Activated CD4-positive, alpha-beta T cell treated with anti-CD3 and anti-CD28 coated beads, Interleukin-2, amount 10 ng/mL, durations not matched to agents 7 days and 5 days (primary cell): Measurements from ENCODE around the gene ALG1. TPM values are rescaled to one million over a fixed set of nuclear protein-coding genes. Genes with fewer than 3 reads are reported as not detected.
A peak's percentile ranks its signal among the peaks of the same experiment; 100 is the strongest.

Source experiments
- CTCF ChIA-PET: fragments of 350-600 bp; sonication (Branson Sonifier 250); formaldehyde crosslinking; loops from one replicate; lab custom pipeline; 2021; ENCODE audit warnings: antibody characterized with exemption; lab: Charles Lee
- POLR2A ChIA-PET: fragments of 350-600 bp; sonication (Branson Sonifier 250); formaldehyde crosslinking; loops from one replicate; lab custom pipeline; 2021; ENCODE audit warnings: antibody characterized with exemption; lab: Charles Lee
- DNase-seq: peaks from one replicate; pipeline ENCODE4 v3.0.0-alpha.2; 2020
- H3K27ac Mint-ChIP-seq: one replicate; pipeline ENCODE4 v1.8.0; 2021; ENCODE audit warnings: mild to moderate bottlenecking, moderate library complexity, mixed read lengths
- H3K27me3 Mint-ChIP-seq: one replicate; pipeline ENCODE4 v1.8.0; 2021; ENCODE audit warnings: mixed read lengths
- H3K36me3 Mint-ChIP-seq: one replicate; pipeline ENCODE4 v1.8.0; 2021; ENCODE audit warnings: low read depth, mixed read lengths
- H3K4me1 Mint-ChIP-seq: one replicate; pipeline ENCODE4 v1.8.0; 2021; ENCODE audit warnings: mixed read lengths
- H3K4me3 Mint-ChIP-seq: one replicate; pipeline ENCODE4 v1.8.0; 2021; ENCODE audit warnings: mild to moderate bottlenecking, moderate library complexity, mixed read lengths
- H3K9me3 Mint-ChIP-seq: one replicate; pipeline ENCODE4 v1.8.0; 2021; ENCODE audit warnings: mixed read lengths
- total RNA-seq, 2 experiments: library from RNA; stranded (reverse); gene quantifications; one replicate each; pipeline ENCODE4 v1.2.3, GENCODE V29; 2021

ALG1 gene
- total RNA-seq, 2 experiments from 2014 or later = 24.5 to 26.0 TPM

DNA sequence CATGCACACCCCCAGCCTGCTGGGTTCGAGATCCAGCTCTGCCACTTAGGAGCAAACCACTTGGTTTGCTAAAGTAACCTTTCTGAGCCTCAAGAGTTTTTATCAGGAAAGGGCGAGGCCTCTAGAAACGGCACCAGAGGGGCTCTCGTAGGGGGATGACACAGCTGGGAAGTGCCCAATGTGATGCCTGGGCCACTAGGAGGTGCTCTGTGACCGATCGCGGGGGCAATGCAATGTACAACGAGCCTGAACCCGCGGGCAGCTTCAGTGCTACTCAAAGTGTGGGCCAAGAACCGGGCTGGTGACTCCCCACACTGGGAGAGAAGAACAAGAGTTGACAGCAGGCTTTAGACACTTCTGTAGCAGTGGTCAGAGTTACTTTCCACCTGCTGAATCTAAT is 15.3 kb upstream of the ALG1 start:
- Mint-ChIP-seq H3K9me3 (no peaks in the 10 kb centered on the region), H3K4me3 (no peak overlapping the region), H3K27me3 (no peaks in the 10 kb centered on the region), H3K4me1 (no peaks in the 10 kb centered on the region), H3K36me3 (no peaks in the 10 kb centered on the region), H3K27ac (no peak overlapping the region)
- CTCF ChIA-PET = no interaction called here
- DNase-seq = peak; percentile 56
- POLR2A ChIA-PET = no interaction called here

DNA sequence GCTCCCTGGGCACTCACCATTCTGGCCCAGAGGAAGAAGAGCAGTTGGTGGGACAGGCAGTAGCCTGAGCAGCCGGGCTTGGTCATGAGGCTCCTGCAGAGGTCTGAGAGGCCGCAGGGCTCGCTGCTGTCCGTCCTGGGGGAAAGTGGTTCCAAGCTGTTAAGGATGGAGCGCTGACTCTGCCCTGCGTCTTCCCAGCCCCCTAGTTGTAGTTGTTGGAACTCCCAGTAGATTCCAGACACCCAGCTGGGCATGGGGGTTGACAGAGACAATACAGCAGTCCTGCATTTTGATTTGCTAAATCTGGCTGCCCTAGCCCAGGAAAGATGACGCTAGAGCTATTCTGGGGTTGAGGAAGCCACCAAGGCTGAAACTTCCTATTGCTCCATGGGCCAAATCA is 13.2 kb upstream of the ALG1 start:
- Mint-ChIP-seq H3K36me3 (no peaks in the 10 kb centered on the region), H3K4me1 (peaks cover 1% of the 10 kb centered on the region), H3K27me3 (no peaks in the 10 kb centered on the region), H3K9me3 (no peaks in the 10 kb centered on the region), H3K4me3 (no peak overlapping the region), H3K27ac (no peak overlapping the region)
- CTCF ChIA-PET = no interaction called here
- POLR2A ChIA-PET = no interaction called here
- DNase-seq = no peak

DNA sequence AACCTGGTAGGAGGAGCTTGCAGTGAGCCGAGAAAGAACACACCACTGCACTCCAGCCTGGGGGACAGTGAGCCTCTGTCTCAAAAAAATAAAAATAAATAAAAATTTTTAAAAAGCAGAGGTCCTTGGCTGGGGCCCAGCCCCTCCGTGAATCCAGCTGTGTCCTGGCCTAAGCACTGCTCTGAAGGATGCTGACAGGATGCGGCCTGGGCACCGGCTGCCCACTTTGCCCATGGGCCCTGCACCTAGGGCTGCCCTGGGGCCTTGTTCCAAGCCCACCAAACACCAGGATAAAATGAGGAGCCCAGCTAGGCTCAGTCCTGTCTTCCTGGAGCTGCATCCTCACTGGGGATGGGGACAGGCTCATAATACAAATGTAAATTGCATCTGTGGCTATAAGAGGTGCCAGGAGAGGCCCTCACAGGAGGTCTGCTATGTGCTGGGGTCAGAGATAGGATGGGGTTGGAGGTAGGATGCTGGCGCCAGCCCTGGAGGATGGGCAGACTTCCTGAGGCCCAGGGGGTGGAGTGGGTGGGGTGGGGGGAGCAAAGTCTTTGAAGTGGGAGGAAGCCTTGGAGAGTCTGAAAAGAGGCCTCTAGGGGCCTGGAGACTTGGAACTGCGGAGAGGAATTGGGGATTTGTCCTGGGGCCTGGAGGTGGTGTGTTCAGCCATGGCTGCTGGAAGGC is 12.1 kb upstream of the ALG1 start:
- no peak for DNase-seq
- ChIA-PET CTCF (no interaction called here), POLR2A (no interaction called here)
- Mint-ChIP-seq H3K27me3 (no peaks in the 10 kb centered on the region), H3K4me3 (no peak overlapping the region), H3K36me3 (no peaks in the 10 kb centered on the region), H3K27ac (no peak overlapping the region), H3K4me1 (peaks cover 1% of the 10 kb centered on the region), H3K9me3 (no peaks in the 10 kb centered on the region)

DNA sequence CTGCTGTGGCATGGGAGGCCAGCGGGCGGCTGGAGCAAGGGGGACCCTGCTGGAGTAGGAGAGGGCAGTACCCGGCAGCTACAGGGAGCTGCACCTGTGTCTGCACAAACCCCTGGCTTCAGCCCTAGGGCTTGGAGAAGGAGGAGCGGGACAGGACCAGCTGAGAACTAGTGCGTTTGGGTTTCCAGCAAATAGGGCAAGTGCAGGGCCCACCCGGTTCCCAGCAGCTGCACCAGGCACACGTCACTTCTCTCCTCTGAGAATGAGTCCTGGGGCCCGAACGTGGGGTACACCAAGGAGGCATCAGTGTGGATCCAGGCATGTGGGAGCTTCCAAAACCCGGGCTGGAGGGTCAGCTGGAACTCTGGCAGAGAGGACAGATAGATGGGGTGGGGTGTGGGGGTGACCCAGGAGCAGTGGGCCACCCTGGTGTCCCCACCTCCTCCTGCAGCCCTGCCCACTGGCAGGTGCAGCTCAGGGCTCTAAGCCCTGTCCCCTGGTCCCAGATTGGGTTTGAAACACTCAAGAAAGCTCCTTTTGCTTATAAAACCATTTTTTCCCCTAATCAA is 11.5 kb upstream of the ALG1 start:
- H3K27me3 Mint-ChIP-seq = no peaks in the 10 kb centered on the region
- H3K27ac Mint-ChIP-seq = no peak overlapping the region
- H3K4me3 Mint-ChIP-seq = no peak overlapping the region
- POLR2A ChIA-PET = no interaction called here
- no peaks in the 10 kb centered on the region for H3K36me3 Mint-ChIP-seq
- peaks cover 1% of the 10 kb centered on the region for H3K4me1 Mint-ChIP-seq
- CTCF ChIA-PET = no interaction called here
- no peaks in the 10 kb centered on the region for H3K9me3 Mint-ChIP-seq
- no peak for DNase-seq

DNA sequence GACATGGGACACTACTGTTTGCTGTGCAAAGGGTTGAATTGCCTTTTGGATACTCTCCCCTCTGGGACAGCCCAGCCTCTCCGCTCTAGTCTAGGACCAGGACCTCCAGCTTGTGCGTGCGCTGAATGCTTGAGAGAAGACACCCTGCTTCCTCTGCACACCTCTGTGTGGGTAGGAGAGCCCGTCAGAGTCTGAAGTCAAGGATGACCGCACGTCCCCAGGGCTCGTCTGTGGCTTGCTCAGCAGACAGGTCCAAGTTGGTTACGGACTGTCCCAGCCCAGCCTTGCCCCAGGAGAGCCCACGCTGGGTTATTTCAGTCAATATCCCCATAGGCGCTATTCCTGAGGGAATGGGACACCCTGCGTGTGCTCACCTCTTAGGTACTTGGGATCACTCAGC is 9.6 kb upstream of the ALG1 start:
- ChIA-PET CTCF (no interaction called here), POLR2A (no interaction called here)
- H3K9me3 Mint-ChIP-seq = no peaks in the 10 kb centered on the region
- H3K27me3 Mint-ChIP-seq = no peaks in the 10 kb centered on the region
- H3K4me1 Mint-ChIP-seq = peaks cover 1% of the 10 kb centered on the region
- H3K36me3 Mint-ChIP-seq = no peaks in the 10 kb centered on the region
- DNase-seq = no peak
- no peak overlapping the region for H3K4me3 Mint-ChIP-seq
- H3K27ac Mint-ChIP-seq = no peak overlapping the region

DNA sequence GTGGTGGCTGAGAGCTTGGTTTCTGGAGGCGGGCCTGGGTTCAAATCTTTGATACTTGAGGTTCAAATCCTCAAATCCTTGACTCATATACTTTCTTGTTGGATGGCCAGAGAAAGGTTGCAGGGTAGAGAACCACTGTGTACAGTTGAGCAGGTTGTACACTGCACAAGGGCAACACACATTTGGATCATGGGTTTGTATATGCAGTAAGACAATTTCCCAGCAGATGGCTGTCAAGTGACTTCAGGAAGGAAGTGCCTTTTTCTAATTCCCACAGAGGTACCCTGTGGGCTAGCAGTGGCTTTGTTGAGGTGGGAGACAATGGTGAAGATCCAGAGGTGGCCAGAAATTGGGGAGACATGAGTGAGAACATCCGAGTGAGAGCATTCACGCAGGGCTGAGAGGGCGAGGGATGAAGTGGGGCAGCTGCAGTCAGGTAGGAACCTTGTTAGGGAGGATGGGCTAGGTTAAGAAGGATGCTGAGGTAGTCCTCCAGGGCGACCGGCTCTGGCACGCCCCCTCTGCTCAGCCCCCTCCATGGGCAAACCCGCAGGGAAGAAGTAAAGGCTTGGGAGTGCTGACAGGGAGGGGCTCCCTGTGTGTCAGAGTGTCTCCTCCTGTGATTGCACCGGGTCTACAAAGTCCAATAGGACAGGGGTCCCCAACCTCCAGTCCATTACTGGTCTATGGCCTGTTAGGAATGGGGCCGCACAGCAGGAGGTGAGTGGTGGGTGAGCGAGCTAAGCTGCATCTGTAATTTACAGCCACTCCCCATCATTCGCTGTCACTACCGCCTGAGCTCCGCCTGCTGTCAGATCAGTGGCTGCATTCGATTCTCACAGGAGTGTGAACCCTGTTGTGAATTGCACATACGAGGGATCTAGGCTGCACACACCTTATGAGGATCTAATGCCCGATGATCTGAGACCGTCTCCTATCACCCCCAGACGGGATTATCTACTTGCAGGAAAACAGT is 8.6 kb upstream of the ALG1 start:
- DNase-seq = no peak
- Mint-ChIP-seq H3K36me3 (no peaks in the 10 kb centered on the region), H3K4me3 (no peak overlapping the region), H3K27me3 (no peaks in the 10 kb centered on the region), H3K27ac (no peak overlapping the region), H3K4me1 (peaks cover 1% of the 10 kb centered on the region), H3K9me3 (no peaks in the 10 kb centered on the region)
- POLR2A ChIA-PET = no interaction called here
- CTCF ChIA-PET = interaction anchor here (1.3 kb wide), 1 partner anchor 21 kb away, joined by 3 read pairs; no protein-coding TSS in a partner anchor

DNA sequence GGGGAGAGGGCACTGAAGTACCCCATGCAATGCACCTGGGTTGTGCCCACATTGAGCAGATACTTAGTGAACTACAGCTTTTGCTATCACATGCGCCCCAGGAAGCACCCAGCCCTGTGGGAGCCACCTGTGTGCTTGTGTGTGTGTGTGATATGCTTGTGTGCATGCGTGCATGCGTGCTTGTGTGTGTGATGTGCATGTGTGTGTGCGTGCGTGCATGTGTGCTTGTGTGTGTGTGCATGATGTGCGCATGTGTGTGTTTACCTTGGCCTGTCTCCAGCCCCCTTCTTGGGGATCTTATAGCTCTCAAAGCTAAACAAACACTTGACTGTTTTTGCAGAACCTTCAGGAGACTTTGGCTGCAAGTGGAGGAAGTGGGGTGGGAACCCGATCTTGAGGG is 6.7 kb upstream of the ALG1 start:
- no peaks in the 10 kb centered on the region for H3K27me3 Mint-ChIP-seq
- H3K27ac Mint-ChIP-seq = no peak overlapping the region
- DNase-seq = no peak
- CTCF ChIA-PET = interaction anchor here (0.6 to 1.8 kb wide), 2 partner anchors 11 to 144 kb away, joined by 5 read pairs; no protein-coding TSS in a partner anchor
- peaks cover 1% of the 10 kb centered on the region for H3K4me1 Mint-ChIP-seq
- no peaks in the 10 kb centered on the region for H3K9me3 Mint-ChIP-seq
- H3K36me3 Mint-ChIP-seq = no peaks in the 10 kb centered on the region
- POLR2A ChIA-PET = no interaction called here
- no peak overlapping the region for H3K4me3 Mint-ChIP-seq

DNA sequence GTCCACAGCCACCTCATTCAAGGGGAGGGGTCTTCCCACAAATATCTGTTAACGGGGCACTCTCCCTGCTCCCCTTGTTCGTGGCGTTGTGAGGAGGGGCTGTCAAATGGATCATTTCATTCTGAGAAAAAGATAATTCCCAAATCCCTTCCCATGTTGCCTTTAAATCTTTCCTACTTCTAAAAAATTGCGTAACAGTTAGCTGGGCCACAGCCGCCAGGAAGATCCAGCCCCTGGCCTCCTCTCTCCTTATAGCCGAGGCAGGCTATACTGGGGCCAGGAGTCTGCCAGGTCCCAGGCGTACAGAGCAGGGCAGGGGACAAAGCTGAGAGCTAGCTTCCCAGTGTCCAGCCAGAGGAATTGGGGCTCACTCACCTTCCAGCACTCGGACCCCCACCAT is 6.3 kb upstream of the ALG1 start:
- CTCF ChIA-PET = interaction anchor here (0.6 to 1.8 kb wide), 2 partner anchors 11 to 143 kb away, joined by 5 read pairs; no protein-coding TSS in a partner anchor
- Mint-ChIP-seq H3K4me3 (no peak overlapping the region), H3K27me3 (no peaks in the 10 kb centered on the region), H3K4me1 (peaks cover 2% of the 10 kb centered on the region), H3K36me3 (no peaks in the 10 kb centered on the region), H3K9me3 (no peaks in the 10 kb centered on the region), H3K27ac (no peak overlapping the region)
- POLR2A ChIA-PET = no interaction called here
- no peak for DNase-seq

DNA sequence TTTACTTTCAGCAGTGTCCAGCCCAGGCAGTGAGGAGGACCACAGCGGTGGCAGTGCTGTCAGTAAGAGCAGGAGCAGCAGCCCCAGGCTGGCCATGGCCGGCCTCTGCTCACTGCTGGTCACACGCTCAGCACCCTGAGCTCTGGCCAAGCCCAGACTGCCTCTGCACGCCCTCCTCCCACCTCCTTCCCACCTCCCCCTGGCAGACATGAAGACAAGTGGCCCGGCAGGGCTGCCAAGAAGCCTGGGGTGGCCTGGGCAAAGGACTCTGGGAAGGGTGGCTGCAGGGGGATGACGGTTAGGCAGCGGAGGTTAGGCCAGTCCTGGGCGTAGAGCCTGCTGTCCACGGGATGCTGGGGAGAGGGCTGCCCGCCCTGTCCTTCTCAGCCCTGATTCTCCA is 5.8 kb upstream of the ALG1 start, which contains the start of gene C16orf89:
Gene C16orf89 (minus strand): TSS at position 144 of the 400 bp plus-strand sequence. CDS start 48 bp downstream, at position 96.
- Mint-ChIP-seq H3K36me3 (no peaks in the 10 kb centered on the region), H3K4me1 (peaks cover 6% of the 10 kb centered on the region), H3K4me3 (no peak within 1 kb of the TSS), H3K27ac (no peak within 1 kb of the TSS), H3K27me3 (no peaks in the 10 kb centered on the region), H3K9me3 (no peaks in the 10 kb centered on the region)
- ChIA-PET POLR2A (no interaction called here), CTCF (interaction anchor here (1.8 kb wide), 1 partner anchor 10 kb away, joined by 5 read pairs; no protein-coding TSS in a partner anchor)
- no peak for DNase-seq

DNA sequence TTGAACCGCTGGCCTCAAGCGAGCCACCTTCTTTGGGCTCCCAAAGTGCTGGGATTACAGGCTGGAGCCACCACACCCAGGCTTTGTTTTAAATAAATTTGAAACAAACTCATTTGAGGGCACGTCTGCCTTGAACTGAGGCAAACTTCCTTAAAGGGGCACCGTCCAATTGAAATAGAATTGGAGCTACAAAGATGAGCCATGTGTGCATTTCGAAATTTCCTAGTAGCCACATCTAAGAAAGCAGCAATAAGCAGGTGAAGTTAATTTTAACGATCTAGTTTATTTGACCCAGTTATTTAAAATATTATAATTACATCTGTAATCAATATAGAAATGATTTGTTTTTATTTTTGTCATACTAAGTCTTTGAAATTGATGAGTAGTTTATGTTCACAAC is 5.1 kb upstream of the ALG1 start:
- Mint-ChIP-seq H3K4me3 (no peak overlapping the region), H3K27ac (no peak overlapping the region), H3K4me1 (peaks cover 13% of the 10 kb centered on the region), H3K36me3 (no peaks in the 10 kb centered on the region), H3K9me3 (no peaks in the 10 kb centered on the region), H3K27me3 (no peaks in the 10 kb centered on the region)
- POLR2A ChIA-PET = no interaction called here
- no peak for DNase-seq
- CTCF ChIA-PET = interaction anchor here (1.8 kb wide), 1 partner anchor 10 kb away, joined by 5 read pairs; no protein-coding TSS in a partner anchor

DNA sequence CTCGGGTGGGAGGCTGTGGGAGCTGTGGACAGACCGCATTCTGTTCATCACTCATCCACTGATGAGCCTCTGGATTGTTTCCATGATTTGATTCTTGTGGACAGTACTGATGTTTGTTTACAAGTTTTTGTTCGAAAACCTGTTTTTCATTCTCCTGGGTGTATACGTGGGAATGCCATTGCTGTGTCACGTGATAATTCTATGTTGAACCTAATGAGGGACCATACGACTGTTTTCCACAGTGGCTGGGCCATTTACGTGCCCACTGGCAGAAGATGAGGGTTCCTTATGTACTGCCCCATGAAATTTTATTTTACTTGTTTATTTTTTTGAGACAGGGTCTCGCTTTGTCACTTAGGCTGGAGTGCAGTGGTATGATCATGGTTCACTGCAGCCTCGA is 2.6 kb upstream of the ALG1 start:
- no peak overlapping the region for H3K4me3 Mint-ChIP-seq
- H3K36me3 Mint-ChIP-seq = no peaks in the 10 kb centered on the region
- peaks cover 29% of the 10 kb centered on the region for H3K4me1 Mint-ChIP-seq
- H3K9me3 Mint-ChIP-seq = no peaks in the 10 kb centered on the region
- POLR2A ChIA-PET = no interaction called here
- H3K27me3 Mint-ChIP-seq = no peaks in the 10 kb centered on the region
- CTCF ChIA-PET = no interaction called here
- H3K27ac Mint-ChIP-seq = no peak overlapping the region
- DNase-seq = no peak

DNA sequence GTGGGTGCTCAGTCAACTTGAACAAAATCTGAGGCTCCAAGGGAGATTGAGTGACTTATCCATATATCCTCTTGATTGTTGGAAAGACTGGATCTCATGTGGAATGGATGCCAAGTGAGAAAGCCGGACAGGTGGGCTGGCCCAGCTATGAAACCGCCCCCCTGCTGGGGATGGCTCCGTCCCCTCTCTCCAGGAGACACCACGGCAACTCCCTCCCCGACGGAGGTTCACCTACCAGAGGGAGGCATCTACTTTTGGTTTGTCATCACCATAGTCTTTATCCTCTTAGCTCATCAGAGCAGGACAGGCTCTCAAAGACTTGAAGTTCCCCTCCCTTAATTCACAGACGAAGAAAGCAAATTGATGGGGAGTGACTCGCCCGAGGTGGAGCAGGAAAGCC is 1.8 kb upstream of the ALG1 start:
- ChIA-PET CTCF (interaction anchor here (1.0 kb wide), 1 partner anchor 23 kb away, joined by 4 read pairs; no protein-coding TSS in a partner anchor), POLR2A (interaction anchor here (0.5 kb wide), 1 partner anchor 285 kb away, joined by 5 read pairs; no protein-coding TSS in a partner anchor)
- H3K27ac Mint-ChIP-seq = no peak overlapping the region
- H3K36me3 Mint-ChIP-seq = peaks cover 2% of the 10 kb centered on the region
- no peak for DNase-seq
- H3K4me1 Mint-ChIP-seq = peaks cover 31% of the 10 kb centered on the region
- H3K9me3 Mint-ChIP-seq = no peaks in the 10 kb centered on the region
- no peaks in the 10 kb centered on the region for H3K27me3 Mint-ChIP-seq
- no peak overlapping the region for H3K4me3 Mint-ChIP-seq
